Measurements from ENCODE around the gene EXOC6B. TPM values are rescaled to one million over a fixed set of nuclear protein-coding genes. Genes with fewer than 3 reads are reported as not detected.
A peak's percentile ranks its signal among the peaks of the same experiment; 100 is the strongest.

The EXOC6B gene
- total RNA-seq, 4 donors from 2014 or later = 15.7 to 58.4 (median 37.9) TPM

- intact Hi-C loops (cut with DNase I; ENCODE audit: low total_unique reads) = no loop called here
- TF ChIP-seq EP300 (IDR thresholded peaks at IDR 0.05; ENCODE audit: low read depth) (no peak), POLR2AphosphoS5 (IDR thresholded peaks at IDR 0.05) (no peak), POLR2A (IDR thresholded peaks at IDR 0.05) (no peak), CTCF (IDR thresholded peaks at IDR 0.05) (no peak)
- no peak for DNase-seq
- Histone ChIP-seq H3K4me3 (no peak overlapping the region), H3K27me3 (no peaks in the 10 kb centered on the region), H3K4me1 (peaks cover 0 to 36% (median 26%) of the 10 kb centered on the region in 4 donors), H3K36me3 (peaks cover 0 to 3% (median 0%) of the 10 kb centered on the region in 4 donors), H3K9me3 (no peaks in the 10 kb centered on the region), H3K27ac (no peak overlapping the region)
- in situ Hi-C loops (cut with MboI; ENCODE audit: low pct_ligation_motif_present in 1 of 4, low pct_unique_long_range_greater_than_20kb in 1 of 4, low sequenced_read_pairs in 3 of 4) = no loop called here
- WGBS, 2 donors (ENCODE audit: low coverage in 1 of 2) = 83 to 92% methylated on average over 1 of the region's 1 CpG
These were observed 549.5 kb downstream of the EXOC6B start for GRCh38 chr2:72276356-72276755.

- Histone ChIP-seq H3K4me3 (no peak overlapping the region), H3K9me3 (no peaks in the 10 kb centered on the region), H3K27ac (peak overlapping the region in 3 of 4 donors; percentile 41 to 55 (median 43)), H3K27me3 (no peaks in the 10 kb centered on the region), H3K4me1 (peaks cover 0 to 46% (median 28%) of the 10 kb centered on the region in 4 donors), H3K36me3 (peaks cover 0 to 2% (median 0%) of the 10 kb centered on the region in 4 donors)
- intact Hi-C loops (cut with DNase I; ENCODE audit: low total_unique reads) = no loop called here
- 38 to 44% methylated on average over 2 of the region's 2 CpGs for WGBS, 2 donors (ENCODE audit: low coverage in 1 of 2)
- no peak for DNase-seq
- in situ Hi-C loops (cut with MboI; ENCODE audit: low pct_ligation_motif_present in 1 of 4, low pct_unique_long_range_greater_than_20kb in 1 of 4, low sequenced_read_pairs in 3 of 4) = no loop called here
- TF ChIP-seq EP300 (IDR thresholded peaks at IDR 0.05; ENCODE audit: low read depth) (no peak), CTCF (IDR thresholded peaks at IDR 0.05) (no peak), POLR2AphosphoS5 (IDR thresholded peaks at IDR 0.05) (no peak), POLR2A (IDR thresholded peaks at IDR 0.05) (no peak)
These were observed 550.7 kb downstream of the EXOC6B start for GRCh38 chr2:72275084-72275483.

- H3K4me3 ChIP-seq = no peak overlapping the region
- peak overlapping the region; percentile 6 to 55 (median 42) for H3K27ac ChIP-seq
- intact Hi-C loops (cut with DNase I; ENCODE audit: low total_unique reads) (no loop called here), in situ Hi-C loops (cut with MboI; ENCODE audit: low pct_ligation_motif_present in 1 of 4, low pct_unique_long_range_greater_than_20kb in 1 of 4, low sequenced_read_pairs in 3 of 4) (no loop called here)
- TF ChIP-seq POLR2AphosphoS5 (IDR thresholded peaks at IDR 0.05) (no peak), EP300 (IDR thresholded peaks at IDR 0.05; ENCODE audit: low read depth) (no peak), CTCF (IDR thresholded peaks at IDR 0.05) (no peak)
- WGBS, 2 donors (ENCODE audit: low coverage in 1 of 2) = 14 to 43% methylated on average over 4 of the region's 4 CpGs
- H3K27me3 ChIP-seq = no peaks in the 10 kb centered on the region
- H3K4me1 ChIP-seq = peaks cover 0 to 46% (median 28%) of the 10 kb centered on the region in 4 donors
- H3K36me3 ChIP-seq = no peaks in the 10 kb centered on the region
- H3K9me3 ChIP-seq = no peaks in the 10 kb centered on the region
- no peak for DNase-seq
These were observed 551.4 kb downstream of the EXOC6B start for GRCh38 chr2:72274380-72274797.

GRCh38 chr2:72273384-72273783, 552.4 kb downstream of the EXOC6B start:
- Histone ChIP-seq H3K27me3 (no peaks in the 10 kb centered on the region), H3K9me3 (no peaks in the 10 kb centered on the region), H3K4me3 (no peak overlapping the region), H3K27ac (peak overlapping the region; percentile 6 to 55 (median 25)), H3K4me1 (peaks cover 0 to 46% (median 28%) of the 10 kb centered on the region in 4 donors), H3K36me3 (no peaks in the 10 kb centered on the region)
- intact Hi-C loops (cut with DNase I; ENCODE audit: low total_unique reads) (no loop called here), in situ Hi-C loops (cut with MboI; ENCODE audit: low pct_ligation_motif_present in 1 of 4, low pct_unique_long_range_greater_than_20kb in 1 of 4, low sequenced_read_pairs in 3 of 4) (no loop called here)
- WGBS, 2 donors (ENCODE audit: low coverage in 1 of 2) = 23 to 41% methylated on average over 1 of the region's 1 CpG
- TF ChIP-seq CTCF (IDR thresholded peaks at IDR 0.05) (no peak), POLR2AphosphoS5 (IDR thresholded peaks at IDR 0.05) (no peak), POLR2A (IDR thresholded peaks at IDR 0.05) (no peak), EP300 (IDR thresholded peaks at IDR 0.05; ENCODE audit: low read depth) (no peak)
- DNase-seq = no peak
